Prostate gland (tissue), 2 donors: ENCODE measurements around the gene GRIK3. TPM values are rescaled to one million over a fixed set of nuclear protein-coding genes. Genes with fewer than 3 reads are reported as not detected.

ENCODE experiments used
- DNase-seq: peaks from one replicate; pipeline ENCODE4 v3.0.0-alpha.2; 2019; ENCODE audit warnings: low spot score
- H3K27ac ChIP-seq, 2 donors: fragments of 200-600 bp; sonication (generic); 2 replicates each; pipeline ENCODE4 v1.5.1; 2017 to 2019
- H3K27me3 ChIP-seq: fragments of 200-600 bp; sonication (generic); replicated peaks from 2 replicates; pipeline ENCODE4 v1.5.1; 2019; ENCODE audit not compliant: insufficient read depth
- H3K36me3 ChIP-seq, 2 donors: fragments of 200-600 bp; sonication (generic); 1 replicate in 1 of 2; 2 replicates in 1 of 2; pipeline versions ENCODE4 v1.5.1 to v1.8.1; 2017 to 2019
- H3K4me1 ChIP-seq: fragments of 200-600 bp; sonication (generic); replicated peaks from 2 replicates; pipeline ENCODE4 v1.5.1; 2019
- H3K4me3 ChIP-seq, 2 donors: fragments of 200-600 bp; sonication (generic); 2 replicates each; pipeline ENCODE4 v1.5.1; 2017 to 2019
- H3K9me3 ChIP-seq: fragments of 200-600 bp; sonication (generic); 2 replicates; pipeline ENCODE4 v1.5.1; 2017
- CTCF ChIP-seq, 4 experiments: fragments of 200-600 bp in 2 of 4; fragments of 450-650 bp in 2 of 4; sonication (generic) in 2 of 4; IDR thresholded peaks; 1 replicate in 3 of 4; 2 replicates in 1 of 4; pipeline ENCODE4 v1.5.1; 2016 to 2019; ENCODE audit warnings: antibody characterized with exemption in 4 of 4, mild to moderate bottlenecking in 2 of 4, moderate library complexity in 2 of 4
- POLR2A ChIP-seq: fragments of 450-650 bp; IDR thresholded peaks from one replicate; pipeline ENCODE4 v1.6.1; 2016; ENCODE audit warnings: antibody characterized with exemption, mild to moderate bottlenecking
- POLR2AphosphoS5 ChIP-seq: sonication (generic); formaldehyde crosslinking; IDR thresholded peaks from one replicate; pipeline ENCODE4 v1.6.1; 2017; ENCODE audit warnings: antibody characterized with exemption
- WGBS: methylation state at CpG from one replicate; pipeline ENCODE4 v1.1.5; 2018; 5-methylcytosine and 5-hydroxymethylcytosine counted together
- intact Hi-C: fragments of 100-400 bp; cut with DNase I; formaldehyde crosslinking; loops from one replicate; pipeline ENCODE4 v1.14.2; 2022
- total RNA-seq, 2 donors: library from RNA; depleted of rRNA; stranded (reverse); fragments of >200 nt; gene quantifications; one replicate each; pipeline ENCODE4 v1.1.0, GENCODE V29; 2016

GRIK3 gene
- total RNA-seq, 2 donors from 2014 or later, result 0.36 to 5.9 TPM

DNA sequence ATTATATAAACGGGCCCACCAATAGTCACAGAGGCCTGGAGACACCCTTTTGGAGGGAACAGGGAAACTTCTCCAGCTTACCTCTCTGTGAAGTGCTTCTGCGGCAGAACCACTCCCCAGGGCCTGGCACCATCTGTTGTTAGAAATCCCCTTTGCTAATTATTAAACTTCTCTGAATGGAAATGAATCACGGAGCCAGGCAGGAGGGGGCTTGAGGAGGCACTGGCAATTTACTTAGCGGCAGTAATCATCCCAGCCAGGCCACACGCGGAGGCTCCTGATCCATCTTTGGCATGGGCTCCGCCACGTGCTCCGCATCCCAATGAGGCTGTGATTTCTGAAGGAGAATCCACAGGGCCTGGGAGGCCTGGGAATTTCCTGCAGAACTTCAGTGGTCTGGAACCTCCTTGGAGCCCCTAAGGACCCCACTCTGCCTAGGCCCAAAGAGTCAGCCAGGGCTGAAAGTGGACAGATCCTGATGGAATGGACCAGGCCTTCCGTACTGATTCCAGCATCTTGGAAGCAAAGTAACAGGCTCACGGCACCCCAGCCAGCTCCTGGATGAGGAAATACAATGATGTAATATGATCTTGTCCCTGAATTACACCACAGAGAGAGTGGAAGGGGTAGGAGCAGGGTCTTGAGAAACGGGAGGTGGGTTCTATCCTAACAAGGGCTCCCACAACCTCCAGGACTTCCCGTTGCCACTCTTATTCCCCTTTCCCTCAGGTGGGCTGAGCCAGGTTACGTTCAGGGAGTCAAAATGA is 62.3 kb downstream of the GRIK3 start:
- TF ChIP-seq CTCF (IDR thresholded peaks at IDR 0.05), result no peak
- no peak for TF ChIP-seq POLR2A
- no peak for TF ChIP-seq POLR2AphosphoS5
- no peak overlapping the region for H3K4me3 ChIP-seq
- intact Hi-C loops, result no loop called here
- no peak overlapping the region for H3K27ac ChIP-seq
- H3K27me3 ChIP-seq, result no peaks in the 10 kb centered on the region
- WGBS, result 61% methylated on average over 14 of the region's 14 CpGs
- no peaks in the 10 kb centered on the region for H3K4me1 ChIP-seq
- H3K36me3 ChIP-seq, result no peaks in the 10 kb centered on the region
- H3K9me3 ChIP-seq, result no peaks in the 10 kb centered on the region
- DNase-seq, result no peak

DNA sequence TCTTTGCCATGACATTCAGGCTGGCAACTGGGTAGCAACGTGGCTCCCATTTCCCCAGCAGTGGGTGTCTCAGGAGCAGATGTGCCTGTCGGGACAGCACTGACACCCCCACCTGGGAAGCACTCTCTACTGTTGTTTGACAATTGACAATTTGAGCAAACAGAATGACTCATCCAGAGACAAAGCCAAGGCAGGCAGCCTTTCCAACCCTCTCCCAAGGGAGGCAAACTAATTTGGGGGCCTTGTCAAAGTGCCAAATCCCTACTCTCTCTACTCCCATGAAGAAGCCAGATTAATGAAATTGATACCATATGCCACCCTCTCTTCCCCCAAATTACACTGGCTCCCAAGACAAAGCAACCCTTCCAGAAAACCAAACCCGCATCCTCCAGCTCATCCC is 65.6 kb downstream of the GRIK3 start:
- peaks cover 5% of the 10 kb centered on the region for H3K27me3 ChIP-seq
- no peaks in the 10 kb centered on the region for H3K9me3 ChIP-seq
- no peak overlapping the region for H3K4me3 ChIP-seq
- WGBS, result 46% methylated on average over 3 of the region's 3 CpGs
- H3K4me1 ChIP-seq, result no peaks in the 10 kb centered on the region
- no peak for DNase-seq
- no peaks in the 10 kb centered on the region for H3K36me3 ChIP-seq
- intact Hi-C loops, result no loop called here
- H3K27ac ChIP-seq, result no peak overlapping the region
- no peak for TF ChIP-seq POLR2AphosphoS5
- no peak for TF ChIP-seq CTCF (IDR thresholded peaks at IDR 0.05)
- no peak for TF ChIP-seq POLR2A

GRCh38 chr1:36966242-36966641 is 68.1 kb downstream of the GRIK3 start:
- no peaks in the 10 kb centered on the region for H3K9me3 ChIP-seq
- no peaks in the 10 kb centered on the region for H3K36me3 ChIP-seq
- H3K27ac ChIP-seq, result no peak overlapping the region
- TF ChIP-seq CTCF (IDR thresholded peaks at IDR 0.05) (no peak), POLR2AphosphoS5 (no peak), POLR2A (no peak)
- no peak overlapping the region for H3K4me3 ChIP-seq
- DNase-seq, result no peak
- peaks cover 6% of the 10 kb centered on the region for H3K27me3 ChIP-seq
- intact Hi-C loops, result no loop called here
- no peaks in the 10 kb centered on the region for H3K4me1 ChIP-seq
- 44% methylated on average over 3 of the region's 3 CpGs for WGBS

DNA sequence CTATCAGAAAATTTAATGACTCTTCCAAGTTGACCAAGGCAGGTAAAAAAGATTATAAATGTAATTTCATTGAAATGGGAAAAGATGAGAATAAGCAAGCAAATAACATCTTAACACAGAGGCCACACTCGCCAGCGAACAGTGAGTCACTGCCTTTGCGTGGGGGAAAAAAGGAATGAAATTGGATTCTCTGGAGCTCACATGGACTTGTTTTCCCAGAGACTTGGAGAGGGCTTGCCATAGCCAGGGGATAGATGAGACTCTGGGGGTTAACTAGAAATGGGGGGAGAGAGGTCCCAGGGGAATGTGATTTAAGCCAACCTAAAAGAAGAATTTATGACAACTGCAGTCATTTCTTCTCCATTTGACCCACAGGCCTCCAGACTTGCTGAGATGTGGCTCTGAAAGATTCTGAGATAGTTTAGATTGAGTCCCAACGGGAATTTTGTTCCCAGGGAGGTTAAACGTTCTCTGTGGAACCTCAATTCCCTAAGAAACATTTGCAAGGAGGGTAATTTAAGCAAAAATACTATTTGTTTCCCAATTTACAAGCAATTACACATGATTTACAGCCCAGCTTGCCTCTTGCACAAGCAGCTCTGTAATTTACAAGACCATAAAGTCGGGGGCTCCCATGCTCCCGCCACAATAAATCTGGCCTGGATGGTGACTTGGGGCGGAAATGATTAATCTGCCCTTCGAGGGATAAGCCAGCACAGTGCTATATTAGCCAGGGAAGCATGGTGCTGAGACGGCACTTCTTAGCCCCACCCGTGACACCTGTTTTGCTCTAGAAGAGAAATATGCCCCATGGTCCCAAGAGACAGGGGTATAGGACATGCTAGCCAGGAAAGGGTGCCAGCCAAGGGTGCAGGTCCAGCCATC is 68.8 kb downstream of the GRIK3 start:
- Histone ChIP-seq H3K36me3 (no peaks in the 10 kb centered on the region), H3K9me3 (no peaks in the 10 kb centered on the region), H3K27ac (no peak overlapping the region), H3K4me1 (no peaks in the 10 kb centered on the region), H3K4me3 (no peak overlapping the region), H3K27me3 (peaks cover 6% of the 10 kb centered on the region)
- no peak for DNase-seq
- TF ChIP-seq POLR2A, result no peak
- no peak for TF ChIP-seq POLR2AphosphoS5
- no peak for TF ChIP-seq CTCF (IDR thresholded peaks at IDR 0.05)
- 26% methylated on average over 11 of the region's 11 CpGs for WGBS
- intact Hi-C loops, result no loop called here
